Measurements from ENCODE around the gene SMIM36.
A peak's percentile ranks its signal among the peaks of the same experiment; 100 is the strongest.
"Not testable (repeated sequence)": the region's sequence is repeated elsewhere in the genome, so short reads cannot be mapped to it uniquely, and the experiment has no call there.

Gene SMIM36

GRCh38 chr17:55442953-55443683, 68.1 kb downstream of the SMIM36 start:
- in situ Hi-C loops (cut with HindIII; ENCODE audit: low pct_ligation_motif_present, low pct_unique_long_range_greater_than_20kb, low sequenced_read_pairs) = no loop called here
- DNase-seq = no peak

- in situ Hi-C loops (cut with HindIII; ENCODE audit: low pct_ligation_motif_present, low pct_unique_long_range_greater_than_20kb, low sequenced_read_pairs) = no loop called here
- no peak for DNase-seq
Measured at GRCh38 chr17:55442462-55442861, 68.8 kb downstream of the SMIM36 start.

GRCh38 chr17:55441544-55441943, 69.7 kb downstream of the SMIM36 start:
- in situ Hi-C loops (cut with HindIII; ENCODE audit: low pct_ligation_motif_present, low pct_unique_long_range_greater_than_20kb, low sequenced_read_pairs) = no loop called here
- DNase-seq = no peak

GRCh38 chr17:55440391-55440790, 70.9 kb downstream of the SMIM36 start:
- no peak for DNase-seq
- in situ Hi-C loops (cut with HindIII; ENCODE audit: low pct_ligation_motif_present, low pct_unique_long_range_greater_than_20kb, low sequenced_read_pairs) = no loop called here

DNA sequence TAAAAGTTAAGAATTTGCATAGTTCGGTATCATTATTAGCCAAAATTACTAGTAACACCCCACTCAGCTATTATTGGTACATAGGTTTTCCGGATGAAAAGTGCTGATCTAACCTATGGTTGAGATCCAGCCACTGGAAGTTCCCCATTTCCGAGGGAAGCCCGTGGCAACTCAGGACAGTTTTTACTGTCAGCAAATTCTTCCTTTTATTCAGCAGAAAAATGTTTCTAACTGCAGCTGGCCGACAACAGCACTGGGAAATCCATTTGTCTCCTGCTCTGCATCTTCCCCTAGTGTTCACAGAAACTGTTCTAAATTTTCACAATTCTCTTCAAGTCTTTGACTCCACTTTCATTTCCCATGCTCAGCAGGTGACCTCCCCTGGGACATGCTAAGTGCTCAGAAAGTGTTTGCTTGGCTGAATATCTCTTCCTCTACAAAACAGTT, 74.1 kb downstream of the SMIM36 start:
- in situ Hi-C loops (cut with HindIII; ENCODE audit: low pct_ligation_motif_present, low pct_unique_long_range_greater_than_20kb, low sequenced_read_pairs) = no loop called here
- DNase-seq = no peak

GRCh38 chr17:55436224-55437158, 74.8 kb downstream of the SMIM36 start:
- DNase-seq = no peak
- in situ Hi-C loops (cut with HindIII; ENCODE audit: low pct_ligation_motif_present, low pct_unique_long_range_greater_than_20kb, low sequenced_read_pairs) = no loop called here

- no peak for DNase-seq
- in situ Hi-C loops (cut with HindIII; ENCODE audit: low pct_ligation_motif_present, low pct_unique_long_range_greater_than_20kb, low sequenced_read_pairs) = no loop called here
Measured at GRCh38 chr17:55435408-55435807, 75.8 kb downstream of the SMIM36 start.

DNA sequence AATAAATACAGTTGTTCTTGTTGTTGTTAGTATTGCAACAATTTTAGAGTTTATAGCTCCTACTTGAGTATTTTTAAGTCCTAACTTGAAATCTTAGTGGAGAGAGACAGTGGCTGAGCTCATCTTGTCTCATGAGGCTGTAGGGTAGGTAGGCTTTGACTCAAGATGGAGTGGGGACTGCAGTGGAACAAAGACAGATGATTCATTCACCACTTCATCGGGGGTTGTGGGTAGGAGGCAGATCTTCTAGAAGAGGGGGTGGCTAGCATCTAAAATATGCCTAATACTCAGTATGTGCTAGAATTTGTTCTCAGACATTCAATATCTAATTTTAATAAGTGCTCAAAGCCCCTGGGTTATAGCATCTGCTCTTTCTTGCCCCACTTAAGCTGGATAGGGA, 76.5 kb downstream of the SMIM36 start:
- in situ Hi-C loops (cut with HindIII; ENCODE audit: low pct_ligation_motif_present, low pct_unique_long_range_greater_than_20kb, low sequenced_read_pairs) = no loop called here
- no peak for DNase-seq

DNA sequence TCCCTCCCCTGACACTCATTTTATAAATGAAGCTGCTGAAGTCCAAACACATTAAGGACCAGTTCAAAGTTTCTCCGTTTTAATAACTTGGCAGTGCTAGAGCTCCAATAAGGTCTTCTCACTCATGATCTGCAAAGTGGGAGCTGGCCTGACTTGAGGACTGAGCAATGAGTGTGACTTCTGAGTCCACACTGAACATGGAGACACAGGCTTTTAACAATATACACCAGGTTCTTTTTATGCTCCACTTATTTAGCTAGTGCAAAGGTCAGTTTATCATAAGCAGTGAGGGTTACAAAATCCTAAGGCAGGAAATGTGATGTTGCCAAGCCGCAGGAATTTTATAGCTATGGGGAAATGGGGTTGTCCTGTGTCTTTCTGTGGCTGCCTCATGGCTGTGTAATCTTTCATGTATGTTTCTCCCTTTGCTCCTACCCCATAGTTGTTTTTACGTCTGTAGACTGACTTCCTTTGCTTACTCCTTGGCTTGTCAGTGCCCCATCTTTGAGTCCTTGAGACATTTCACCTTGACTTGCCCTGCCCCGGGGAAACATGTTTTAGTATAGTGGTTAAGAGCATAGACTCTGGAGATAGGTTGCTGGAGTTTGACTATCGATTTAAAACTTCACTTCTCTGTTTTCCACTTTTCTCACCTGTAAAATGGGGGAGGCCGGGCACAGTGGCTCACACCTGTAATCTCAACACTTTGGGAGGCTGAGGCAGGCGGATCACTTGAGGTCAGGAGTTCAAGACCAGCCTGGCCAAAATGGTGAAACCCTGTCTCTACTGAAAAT, 77.4 kb downstream of the SMIM36 start:
- DNase-seq = peak; percentile 93
- in situ Hi-C loops (cut with HindIII; ENCODE audit: low pct_ligation_motif_present, low pct_unique_long_range_greater_than_20kb, low sequenced_read_pairs) = no loop called here

DNA sequence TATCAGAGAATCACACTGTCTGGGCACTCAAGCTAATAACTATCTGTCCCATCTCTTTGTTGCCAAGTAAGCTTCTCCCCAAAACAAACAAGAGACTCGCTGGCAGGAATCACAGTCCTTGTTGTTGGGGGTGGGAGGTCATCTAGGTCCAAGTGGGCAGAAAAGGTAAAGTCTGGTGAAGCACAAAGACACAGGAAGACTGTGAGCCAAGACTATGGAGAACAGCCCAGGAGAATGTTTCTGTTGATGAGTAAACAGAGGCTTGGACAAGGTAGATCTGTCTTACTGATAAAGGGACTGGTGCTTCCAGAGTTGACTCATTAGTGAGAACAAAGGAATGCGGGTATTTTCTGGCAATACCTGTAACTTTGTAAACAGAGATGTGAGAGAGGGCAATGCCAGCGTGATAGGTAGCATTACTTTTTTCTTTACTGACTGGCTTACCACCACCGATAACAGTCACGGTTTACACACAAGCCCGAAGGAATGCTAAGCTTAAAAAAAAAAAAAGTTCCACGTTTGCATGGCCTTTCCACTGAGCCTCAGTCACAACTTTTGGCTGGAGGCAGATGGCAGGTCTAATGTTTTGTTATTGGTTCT, 78.1 kb downstream of the SMIM36 start:
- peak; percentile 57 for DNase-seq
- in situ Hi-C loops (cut with HindIII; ENCODE audit: low pct_ligation_motif_present, low pct_unique_long_range_greater_than_20kb, low sequenced_read_pairs) = no loop called here

DNA sequence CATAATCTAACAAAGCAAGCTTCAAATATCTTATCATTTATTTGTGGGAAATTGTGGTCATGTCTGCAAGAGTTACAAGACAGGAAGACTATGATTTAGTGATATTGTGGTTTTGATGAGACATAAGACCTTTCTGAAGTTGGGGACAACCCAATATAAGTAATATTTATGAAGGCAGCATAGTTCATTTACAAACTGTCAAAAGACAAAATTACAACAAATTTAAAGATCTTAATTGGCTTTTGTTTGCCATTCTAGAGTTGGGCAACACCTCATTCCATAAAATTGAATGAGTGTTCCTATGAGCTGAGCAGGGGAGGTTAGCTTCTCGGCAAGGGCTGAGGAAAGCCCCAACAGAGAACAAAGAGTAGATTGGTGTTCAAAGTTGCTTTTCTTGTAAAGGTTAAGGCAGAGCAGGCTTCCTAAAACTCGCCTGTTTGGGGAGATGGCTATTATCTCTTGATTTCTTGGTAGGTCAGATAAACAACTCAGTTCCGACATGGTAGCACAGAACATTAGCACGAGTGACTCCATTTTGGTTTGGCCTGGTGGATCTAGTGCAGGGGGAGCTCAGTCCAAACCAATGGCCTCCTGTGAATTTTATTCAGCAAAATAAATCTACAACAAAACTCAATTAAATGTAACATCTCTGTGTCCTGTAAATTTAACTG, 78.8 kb downstream of the SMIM36 start:
- DNase-seq = no peak
- in situ Hi-C loops (cut with HindIII; ENCODE audit: low pct_ligation_motif_present, low pct_unique_long_range_greater_than_20kb, low sequenced_read_pairs) = no loop called here

- in situ Hi-C loops (cut with HindIII; ENCODE audit: low pct_ligation_motif_present, low pct_unique_long_range_greater_than_20kb, low sequenced_read_pairs) = not testable (repeated sequence)
Measured at GRCh38 chr17:55431914-55432313, 79.3 kb downstream of the SMIM36 start.

DNA sequence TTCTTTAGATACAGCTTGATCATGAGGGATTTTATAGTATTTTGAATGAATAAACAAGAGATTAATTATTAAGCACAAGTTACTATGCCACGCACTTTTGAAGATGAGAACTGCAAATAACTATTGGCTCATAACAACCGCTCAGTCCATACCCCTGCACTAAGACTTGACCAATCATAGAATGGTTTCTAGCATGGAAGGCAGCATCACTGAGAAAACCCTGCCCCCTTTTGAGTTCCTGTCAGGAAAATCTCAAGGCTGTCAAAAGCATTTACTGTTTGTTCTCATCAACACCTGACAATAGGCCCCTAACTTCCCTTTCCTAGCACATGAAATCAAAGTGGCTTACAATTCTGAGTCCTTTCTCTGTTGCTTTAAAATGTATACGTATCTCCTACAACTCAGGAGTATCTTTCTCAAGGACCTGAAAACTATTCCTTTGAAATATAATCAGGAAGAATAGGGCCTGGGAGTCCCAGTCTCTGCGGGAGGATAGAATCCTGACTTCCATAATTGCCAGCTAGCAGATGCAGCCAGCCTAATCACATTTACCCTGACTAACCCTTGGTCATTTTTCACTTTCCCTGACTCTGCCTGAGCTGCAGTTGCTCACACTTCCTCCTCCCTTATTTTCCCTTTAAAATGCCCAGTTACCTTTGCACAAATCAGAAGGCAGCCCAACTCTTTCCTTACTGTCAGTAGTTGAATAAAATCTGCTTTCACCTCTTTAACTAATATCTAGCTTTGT, 80.5 kb downstream of the SMIM36 start:
- in situ Hi-C loops (cut with HindIII; ENCODE audit: low pct_ligation_motif_present, low pct_unique_long_range_greater_than_20kb, low sequenced_read_pairs) = no loop called here
- DNase-seq = no peak

More at GRCh38 chr17:55431914-55432313, 79.3 kb downstream of the SMIM36 start:
- not testable (repeated sequence) for DNase-seq

DNA sequence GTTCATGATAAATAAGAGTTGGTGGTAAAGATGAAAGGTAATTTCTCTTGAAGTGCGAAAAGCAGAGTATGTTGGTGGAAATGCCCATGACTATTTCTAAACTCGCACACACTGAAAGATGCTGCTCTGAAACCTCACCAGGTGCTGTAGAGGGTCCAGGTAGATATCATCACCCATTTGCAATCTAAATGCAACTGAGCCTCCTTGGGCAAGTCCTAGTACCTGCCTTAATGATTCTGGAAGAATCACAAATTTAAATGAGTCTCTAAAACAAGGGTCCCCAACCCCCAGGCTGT, 83.7 kb downstream of the SMIM36 start:
- in situ Hi-C loops (cut with HindIII; ENCODE audit: low pct_ligation_motif_present, low pct_unique_long_range_greater_than_20kb, low sequenced_read_pairs) = no loop called here
- DNase-seq = no peak

GRCh38 chr17:55426851-55427586, 84.2 kb downstream of the SMIM36 start:
- in situ Hi-C loops (cut with HindIII; ENCODE audit: low pct_ligation_motif_present, low pct_unique_long_range_greater_than_20kb, low sequenced_read_pairs) = no loop called here
- no peak for DNase-seq

DNA sequence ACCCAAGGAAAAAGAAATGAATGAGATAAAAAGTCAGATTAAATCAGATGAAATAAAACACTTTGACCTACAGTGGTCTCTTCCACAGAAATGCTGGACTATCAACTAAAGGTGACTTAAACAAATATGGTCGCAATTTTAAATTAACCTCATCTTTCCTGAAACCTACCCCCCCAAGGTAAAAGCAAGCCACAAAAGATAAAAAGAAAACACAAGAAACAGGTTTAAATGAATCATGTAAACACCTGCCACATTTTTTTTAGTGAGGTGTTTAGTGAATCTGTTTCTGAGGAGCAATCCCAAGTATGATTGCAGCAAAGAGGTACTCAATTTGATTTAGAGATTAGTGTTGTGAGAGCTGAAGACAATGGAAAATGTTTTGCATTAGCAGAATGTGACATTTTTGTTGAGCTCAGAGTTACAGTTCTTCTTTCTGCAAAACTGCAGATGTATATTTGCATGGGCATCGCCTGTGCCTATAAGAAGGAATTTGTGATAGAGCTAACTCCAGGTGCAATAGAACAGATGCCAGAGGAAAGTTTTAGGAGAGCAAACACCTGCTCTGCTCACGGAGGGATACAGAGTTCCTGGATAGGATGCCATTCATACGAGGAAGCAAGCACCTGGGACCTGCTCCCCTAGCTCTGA, 86.2 kb downstream of the SMIM36 start:
- no peak for DNase-seq

More for the DNA sequence above, 86.2 kb downstream of the SMIM36 start:
- in situ Hi-C loops (cut with HindIII; ENCODE audit: low pct_ligation_motif_present, low pct_unique_long_range_greater_than_20kb, low sequenced_read_pairs) = no loop called here
